Measurements from ENCODE around the gene SATL1.
A peak's percentile ranks its signal among the peaks of the same experiment; 100 is the strongest.
"Not testable (repeated sequence)": the region's sequence is repeated elsewhere in the genome, so short reads cannot be mapped to it uniquely, and the experiment has no call there.

SATL1 gene, protein sequence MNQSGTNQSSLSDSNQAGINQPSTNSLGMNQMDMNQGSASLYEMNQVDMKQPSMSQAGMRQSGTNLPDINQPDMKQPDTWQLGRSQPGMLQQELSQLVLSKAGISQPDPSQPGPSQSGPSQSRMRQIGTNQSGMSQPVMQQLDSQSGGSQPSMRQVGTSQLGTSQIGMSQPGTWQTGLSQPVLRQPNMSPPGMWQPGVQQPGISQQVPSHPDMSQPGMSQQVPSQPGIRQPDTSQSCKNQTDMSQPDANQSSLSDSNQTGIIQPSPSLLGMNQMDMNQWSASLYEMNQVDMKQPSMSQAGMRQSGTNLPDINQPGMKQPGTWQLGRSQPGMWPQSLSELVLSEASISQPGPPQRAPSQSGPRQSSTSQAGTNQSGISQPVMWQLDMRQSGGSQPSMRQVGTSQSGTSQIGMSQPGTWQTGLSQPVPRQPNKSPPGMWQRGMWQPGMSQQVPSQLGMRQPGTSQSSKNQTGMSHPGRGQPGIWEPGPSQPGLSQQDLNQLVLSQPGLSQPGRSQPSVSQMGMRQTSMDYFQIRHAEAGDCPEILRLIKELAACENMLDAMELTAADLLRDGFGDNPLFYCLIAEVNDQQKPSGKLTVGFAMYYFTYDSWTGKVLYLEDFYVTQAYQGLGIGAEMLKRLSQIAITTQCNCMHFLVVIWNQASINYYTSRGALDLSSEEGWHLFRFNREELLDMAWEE

DNA sequence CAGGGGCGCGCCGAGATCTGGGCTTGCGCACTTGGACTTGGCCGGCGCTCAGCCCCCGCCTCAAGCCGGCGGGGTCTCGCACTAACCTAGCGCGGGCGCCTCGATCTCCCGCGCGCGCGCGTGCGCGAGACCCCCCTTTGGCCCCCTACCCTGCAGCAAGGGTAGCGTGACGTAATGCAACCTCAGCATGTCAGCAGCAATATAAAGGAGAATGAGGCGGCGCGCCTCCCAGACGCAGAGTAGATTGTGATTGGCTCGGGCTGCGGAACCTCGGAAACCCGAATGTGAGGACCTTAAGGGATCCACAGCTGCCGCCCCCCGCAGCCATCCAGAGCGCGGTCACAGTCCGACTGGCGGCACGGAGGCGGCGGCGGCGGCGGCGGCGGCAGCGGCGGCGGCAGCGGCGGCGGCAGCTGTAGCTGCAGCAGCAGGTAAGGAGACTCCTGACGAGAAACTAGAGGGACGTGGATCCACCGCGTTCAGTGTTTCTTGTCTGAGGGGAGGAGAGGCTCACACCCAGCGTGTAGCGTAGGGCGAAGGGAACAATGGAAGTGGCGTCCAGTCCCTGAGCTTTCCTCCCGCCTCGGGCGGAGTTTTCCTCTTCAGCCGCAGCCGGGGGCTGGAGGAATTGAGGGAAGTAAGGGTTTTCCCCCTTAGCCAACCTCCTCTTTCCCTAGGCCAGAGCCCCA is at the start of gene SATL1, which contains the start of gene ZNF711:
Gene SATL1 (minus strand): TSS at position 19 of the 689 bp plus-strand sequence. CDS start 134,811 bp downstream, outside the sequence.
Gene ZNF711 (plus strand): TSS at position 231 of the 689 bp plus-strand sequence. CDS start 3,582 bp downstream, outside the sequence.
- DNase-seq = peak; percentile 88

DNA sequence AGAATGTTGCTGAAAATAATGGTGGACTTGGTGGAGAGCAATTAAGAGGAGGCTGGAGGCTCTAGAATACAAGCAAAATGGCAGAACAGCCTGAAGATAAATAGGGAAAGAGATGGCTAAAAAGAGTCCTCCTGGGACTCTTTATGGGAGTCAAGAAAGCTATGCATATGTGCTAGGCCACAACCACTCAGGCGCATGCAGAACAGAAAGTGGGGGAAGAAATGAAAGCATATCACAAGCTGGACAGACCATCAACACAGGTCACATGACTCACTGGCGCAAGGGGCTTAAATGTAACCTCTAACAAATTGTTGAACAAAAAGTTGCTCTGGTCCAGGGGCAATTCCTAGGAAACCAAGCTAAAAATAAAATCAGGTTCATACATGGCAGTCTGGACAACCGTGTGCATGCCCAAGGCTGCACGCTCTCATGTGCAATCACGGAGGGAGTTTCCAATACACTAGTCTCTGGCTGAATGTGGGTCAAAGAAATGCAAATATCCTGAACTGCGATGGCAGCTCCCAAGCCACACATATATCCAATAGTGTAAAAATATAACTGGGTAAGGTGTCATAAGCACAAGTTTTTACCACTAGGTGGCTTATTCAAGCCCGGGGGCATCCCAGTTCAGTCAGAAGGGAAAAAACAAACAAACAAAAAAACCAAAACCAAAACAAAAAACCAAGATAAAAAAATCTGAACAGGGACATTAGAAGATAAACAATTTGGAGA is 45.6 kb upstream of the SATL1 start:
- no peak for DNase-seq

DNA sequence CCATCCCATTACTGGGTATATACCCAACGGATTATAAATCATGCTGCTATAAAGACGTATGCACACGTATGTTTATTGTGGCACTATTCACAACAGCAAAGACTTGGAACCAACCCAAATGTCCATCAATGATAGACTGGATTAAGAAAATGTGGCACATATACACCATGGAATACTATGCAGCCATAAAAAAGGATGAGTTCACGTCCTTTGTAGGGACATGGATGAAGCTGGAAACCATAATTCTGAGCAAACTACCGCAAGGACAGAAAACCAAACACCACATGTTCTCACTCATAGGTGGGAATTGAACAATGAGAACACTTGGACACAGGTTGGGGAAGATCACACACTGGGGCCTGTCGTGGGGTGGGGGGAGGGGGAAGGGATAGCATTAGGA is 41.7 kb upstream of the SATL1 start:
- not testable (repeated sequence) for DNase-seq

DNA sequence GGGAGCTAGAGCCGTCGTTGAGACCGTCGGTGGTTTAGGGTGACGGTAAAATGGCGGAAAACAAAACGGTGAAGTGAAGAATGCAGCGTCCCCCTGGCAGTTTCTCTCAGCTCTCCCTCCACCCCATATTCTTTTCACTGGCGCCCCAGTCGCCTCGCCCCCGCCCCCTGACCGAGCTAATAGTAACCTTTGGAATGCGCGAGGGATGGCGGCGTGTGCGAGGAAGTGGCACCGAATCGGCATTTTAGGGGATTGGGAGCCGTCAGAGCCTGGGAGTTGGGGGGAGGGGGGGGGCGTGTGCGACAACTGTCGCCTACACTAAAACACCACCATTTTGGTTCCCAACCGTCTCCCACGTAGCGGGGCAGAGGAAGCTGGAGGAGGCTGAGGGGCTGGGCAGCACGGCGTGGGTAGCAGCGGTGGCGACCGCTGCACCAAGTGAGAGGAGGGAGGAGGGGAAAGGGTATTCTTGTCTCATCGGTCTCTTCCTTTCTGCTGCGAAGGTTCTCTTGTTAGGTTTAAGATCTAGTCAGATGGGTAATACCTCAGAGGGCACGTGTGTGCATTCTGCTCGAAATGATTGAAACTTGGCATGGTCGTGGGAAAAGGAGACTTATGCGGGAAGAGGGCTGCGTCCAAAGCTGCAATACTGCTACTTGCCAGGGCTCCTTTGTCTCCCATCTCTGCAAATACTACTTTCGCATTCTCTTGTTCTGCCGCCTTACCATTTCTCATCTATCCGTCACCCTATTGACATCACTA is 1.1 kb upstream of the SATL1 start:
- peak; percentile 40 for DNase-seq

DNA sequence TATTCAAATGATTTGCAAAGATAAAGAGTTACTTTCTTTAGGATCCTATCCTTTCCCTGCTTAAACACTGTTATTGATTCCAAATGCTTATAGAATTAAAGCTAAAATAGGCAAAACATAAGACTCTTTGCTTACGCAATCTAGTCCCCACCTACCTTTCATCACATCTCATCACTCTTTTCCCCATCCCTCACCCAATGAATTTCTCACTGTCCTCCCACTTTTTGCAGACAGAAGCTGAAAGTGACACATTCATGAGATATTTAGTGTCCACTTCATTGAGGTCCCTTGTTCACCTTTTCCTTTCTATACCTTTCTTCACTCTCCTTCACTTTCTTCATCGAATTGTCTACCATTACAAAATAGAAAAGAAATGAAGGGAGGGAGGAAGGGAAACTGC is 424 bp downstream of the SATL1 start:
- DNase-seq = no peak

DNA sequence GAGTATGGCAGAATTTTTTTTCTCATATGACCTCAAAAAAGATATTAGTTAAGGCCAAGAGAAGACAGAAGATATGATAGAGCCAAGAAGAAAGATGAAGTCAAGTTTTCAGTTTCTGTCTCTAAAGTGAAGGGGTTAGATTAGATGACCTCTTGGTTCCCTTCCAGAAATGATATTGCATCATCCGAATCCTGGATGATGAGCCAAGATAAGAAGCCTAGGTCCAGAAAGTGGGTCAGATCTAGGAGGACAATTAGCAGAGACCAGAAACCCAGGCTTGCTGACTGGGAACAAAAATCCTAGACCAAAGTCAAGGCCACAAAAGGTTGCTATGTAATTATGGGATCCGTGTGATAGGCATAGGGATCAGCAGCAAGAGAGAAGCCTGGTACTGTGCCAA is 20.2 kb downstream of the SATL1 start:
- DNase-seq = no peak

DNA sequence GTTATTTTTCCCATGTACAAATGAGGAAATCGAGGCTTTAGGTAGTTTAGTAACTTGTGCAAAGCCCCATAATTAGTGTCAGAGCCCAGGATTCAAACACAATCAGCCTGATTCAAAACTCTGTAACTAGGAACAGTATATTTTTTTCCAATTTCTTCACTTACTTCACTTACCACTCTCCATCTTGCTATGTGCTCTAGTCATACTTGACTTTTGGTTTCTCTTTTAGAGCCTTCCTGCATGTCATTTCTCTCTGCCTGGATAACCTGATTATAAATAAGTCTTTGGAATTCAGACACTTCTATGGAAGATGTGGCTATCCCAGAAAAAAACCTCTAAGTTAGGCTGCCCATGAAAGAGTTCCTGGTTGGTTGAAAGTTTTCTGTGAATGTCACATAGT is 22.2 kb downstream of the SATL1 start:
- no peak for DNase-seq

DNA sequence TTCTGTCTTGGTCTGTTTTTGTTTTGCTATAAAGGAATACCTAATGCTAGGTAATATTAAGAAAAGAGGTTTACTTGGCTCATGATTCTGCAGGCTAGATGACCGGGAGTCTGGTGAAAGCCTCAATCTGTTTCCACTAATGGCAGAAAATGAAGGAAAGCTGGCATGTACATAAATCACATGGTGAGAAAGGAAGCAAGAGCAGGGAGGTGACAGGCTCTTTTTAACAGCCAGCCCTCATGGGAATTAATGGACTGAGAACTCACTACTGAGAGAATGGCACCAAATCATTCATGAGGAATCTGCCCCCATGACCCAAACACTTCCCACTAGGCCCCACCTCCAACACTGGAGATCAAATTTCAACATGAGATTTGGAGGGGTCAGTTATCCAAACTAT is 27.6 kb downstream of the SATL1 start:
- DNase-seq = no peak

DNA sequence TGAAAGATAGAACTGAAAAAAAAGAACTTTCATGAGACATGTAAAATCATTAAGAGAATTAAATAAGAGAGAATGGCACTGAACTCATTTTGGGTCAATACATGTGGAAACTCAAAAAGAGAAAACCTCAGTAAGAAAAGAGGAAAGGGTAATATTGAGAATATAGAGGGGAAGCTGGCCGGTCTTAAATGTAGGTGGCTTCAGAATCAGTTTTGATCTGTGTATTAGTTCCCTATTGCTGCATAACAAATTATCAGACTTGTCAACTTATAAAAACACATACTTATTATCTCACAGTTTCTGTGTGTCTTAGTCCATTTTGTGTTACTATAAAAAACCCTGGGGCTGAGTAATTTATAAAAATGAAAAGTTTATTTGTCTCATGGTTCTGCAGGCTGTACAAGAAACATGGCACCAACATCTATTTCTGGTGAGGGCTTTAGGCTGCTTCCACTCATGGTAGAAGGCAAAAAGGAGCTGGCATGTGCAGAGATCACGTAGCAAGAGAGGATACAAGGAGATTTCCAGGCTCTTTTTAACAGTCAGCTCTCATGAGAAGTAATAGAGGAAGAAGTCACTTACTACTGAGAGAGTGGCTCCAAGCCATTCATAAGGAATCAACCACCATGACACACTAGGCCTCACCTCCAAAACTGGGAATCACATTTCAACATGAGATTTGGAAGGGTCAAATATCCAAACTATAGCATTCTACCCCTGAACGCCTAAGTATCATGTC is 29.6 kb downstream of the SATL1 start:
- DNase-seq = no peak

DNA sequence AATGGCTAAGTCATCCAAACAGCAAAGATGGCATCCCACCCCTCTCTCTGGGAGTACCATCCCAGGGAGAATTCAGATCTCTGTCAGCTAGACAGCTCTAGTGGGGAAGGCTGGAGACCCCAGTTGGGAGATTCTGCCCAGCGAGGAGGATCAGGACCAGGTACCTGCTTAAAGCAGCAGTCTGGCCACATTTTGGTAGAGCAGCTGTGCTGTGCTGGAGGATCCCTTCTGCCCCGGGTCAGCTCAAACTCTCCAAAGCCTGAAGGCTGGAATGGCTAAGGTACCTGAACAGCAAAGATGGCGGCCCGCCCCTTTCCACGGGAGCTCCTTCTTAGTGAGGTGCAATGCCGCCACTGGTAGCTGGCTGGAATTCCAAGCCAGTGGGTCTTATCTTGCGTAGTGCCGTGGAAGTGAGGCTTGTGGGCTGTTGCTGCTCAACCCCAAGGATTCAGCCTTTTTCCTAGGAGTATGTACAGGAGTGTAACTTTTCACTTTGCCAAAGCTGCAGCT is 40.1 kb downstream of the SATL1 start:
- DNase-seq = no peak

DNA sequence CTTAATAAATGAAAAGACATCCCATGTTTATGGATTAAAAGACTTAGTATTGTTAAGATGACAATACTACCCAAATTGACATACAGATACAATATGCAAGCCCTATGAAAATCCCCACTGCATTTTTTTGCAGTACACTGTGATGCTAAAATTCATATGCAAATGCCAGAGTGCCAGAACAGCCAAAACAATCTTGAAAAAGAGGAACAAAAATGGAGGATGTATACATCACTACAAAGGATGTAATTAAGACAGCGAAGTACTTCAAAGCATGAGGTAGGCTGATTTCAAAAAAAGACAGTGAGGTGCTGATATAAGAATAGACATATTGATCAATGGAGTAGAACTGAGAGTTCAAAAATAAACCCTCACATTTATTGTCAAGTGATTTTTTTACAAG is 47.3 kb downstream of the SATL1 start:
- DNase-seq = no peak

DNA sequence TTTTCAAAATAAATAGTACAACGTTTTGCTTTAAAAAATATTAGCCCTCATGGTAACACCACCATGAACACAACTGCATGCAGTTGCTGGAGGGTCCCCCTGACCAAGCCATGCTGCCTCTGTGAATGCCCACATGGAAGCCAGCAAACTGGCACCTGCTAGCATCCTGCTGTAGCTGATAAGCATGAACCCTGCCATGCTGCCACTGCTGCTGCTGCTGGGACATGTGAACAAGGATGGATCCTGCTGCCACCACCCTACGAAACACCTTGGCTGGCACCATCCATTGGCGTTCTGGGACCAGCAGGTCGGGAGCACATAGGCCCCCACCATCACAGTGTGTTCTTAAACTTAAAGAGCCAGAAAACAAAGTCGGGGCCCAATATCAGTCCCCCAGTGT is 83.9 kb downstream of the SATL1 start:
- DNase-seq = no peak

DNA sequence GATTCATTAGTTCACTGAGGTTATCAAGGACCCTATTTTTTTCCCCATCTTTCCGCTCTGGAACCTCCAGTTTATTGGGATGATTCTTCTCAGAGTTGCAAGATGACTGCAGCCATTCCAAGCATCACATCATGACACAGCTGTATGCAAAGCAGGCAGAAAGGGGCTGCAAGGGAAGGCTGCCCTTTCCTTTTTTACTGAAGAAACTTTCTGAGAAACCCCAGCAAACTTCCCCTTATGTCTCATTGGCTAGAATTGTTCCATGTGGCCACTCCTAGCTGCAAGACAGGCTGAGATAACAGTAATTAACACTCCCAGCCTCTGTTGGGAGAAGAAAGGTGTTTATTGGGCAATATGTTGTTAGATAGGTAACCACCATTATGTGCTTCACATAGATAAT is 102.6 kb downstream of the SATL1 start:
- DNase-seq = no peak

DNA sequence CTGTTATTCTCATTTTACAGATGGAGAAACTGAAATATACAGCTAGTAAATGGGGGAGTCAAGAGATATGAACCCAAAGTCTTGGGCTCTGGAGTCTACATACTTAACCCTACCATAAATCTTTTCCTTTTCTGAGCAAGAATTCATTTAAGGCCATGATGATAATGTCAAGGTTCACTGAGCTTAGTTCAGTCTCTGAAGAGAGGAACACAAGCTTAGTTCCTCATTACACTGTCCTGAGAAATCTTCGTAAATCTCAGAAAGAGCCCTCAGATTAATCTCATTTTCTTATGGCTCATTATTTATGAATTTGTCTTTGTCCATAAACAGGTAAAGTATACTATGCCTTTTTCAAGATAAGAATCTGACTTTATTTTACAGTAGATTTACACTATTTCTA is 104.2 kb downstream of the SATL1 start:
- DNase-seq = no peak

DNA sequence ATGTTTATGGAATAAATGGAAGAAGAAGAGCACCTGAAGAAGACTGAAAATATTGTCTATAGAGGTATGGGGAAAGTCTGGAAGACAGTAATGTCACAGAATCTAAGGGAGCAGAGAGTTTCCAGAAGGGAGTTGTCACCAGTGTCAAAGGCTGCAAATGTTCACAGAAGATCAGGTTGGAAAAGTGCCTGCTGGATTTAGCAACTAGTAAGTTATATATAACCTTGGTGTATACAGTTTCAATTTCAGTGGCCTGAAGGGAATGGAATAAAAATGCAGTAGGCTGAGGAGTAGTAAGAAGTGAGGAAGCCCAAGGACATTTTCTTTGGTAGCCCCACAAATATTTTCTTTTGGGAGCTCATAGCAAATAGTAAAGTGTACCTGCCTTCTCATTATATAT is 107.2 kb downstream of the SATL1 start:
- no peak for DNase-seq

DNA sequence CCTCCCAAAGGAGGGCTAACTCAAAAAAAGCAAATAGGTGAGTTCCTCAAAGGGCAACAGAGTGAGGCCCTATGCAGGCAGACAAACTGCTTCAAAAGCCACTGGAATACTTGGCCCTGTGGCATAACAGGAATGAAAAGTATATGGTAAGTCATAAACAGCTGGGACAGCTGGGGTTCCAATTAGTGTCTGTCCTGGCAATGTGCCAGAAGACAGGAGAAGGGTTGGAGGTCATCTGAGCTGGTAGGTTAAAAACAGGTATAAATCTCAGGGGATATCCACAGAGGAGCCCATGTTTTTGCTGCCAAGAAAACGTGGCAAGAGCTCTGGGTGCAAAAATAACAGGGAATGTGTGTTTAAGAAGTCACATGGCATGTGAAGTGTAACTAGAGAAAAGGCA is 128.3 kb downstream of the SATL1 start:
- DNase-seq = no peak

DNA sequence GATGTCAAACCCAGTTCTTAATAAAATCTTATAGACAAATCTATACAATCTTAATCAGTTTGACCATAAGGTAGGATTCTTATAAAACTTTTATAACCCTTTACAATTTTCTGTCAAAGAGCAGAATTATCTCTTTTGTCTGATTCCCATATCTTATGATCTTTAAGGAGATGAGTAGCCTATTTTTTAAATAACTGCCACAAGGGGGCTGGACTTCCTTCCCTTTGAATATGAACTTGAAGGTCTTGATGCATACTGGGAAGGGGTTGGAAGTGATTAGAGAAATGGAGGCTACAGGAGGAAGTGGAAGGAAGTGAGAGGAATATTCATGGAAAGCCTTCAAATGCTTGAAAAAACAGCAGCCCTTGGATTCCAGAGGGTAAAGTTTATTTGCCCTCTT is 128.8 kb downstream of the SATL1 start:
- no peak for DNase-seq

DNA sequence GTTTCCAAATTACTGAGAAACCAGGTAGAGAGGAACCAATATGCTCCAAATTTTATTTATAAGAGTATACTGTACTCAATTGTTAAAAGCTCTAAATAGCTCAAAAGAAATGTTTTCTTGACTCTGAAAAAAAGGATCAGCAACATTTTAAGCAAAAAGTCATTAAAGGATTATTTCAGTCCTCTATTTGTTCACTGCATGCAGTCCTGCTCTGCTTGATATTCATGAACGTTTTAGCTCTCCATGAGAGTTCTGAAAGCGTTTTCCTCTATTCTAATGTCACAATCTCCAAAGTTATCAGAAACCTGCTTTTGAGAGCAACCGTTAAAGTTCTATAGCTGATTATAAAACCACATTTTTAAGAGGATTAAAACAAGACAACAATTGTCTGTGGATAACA is 129.4 kb downstream of the SATL1 start:
- DNase-seq = no peak

DNA sequence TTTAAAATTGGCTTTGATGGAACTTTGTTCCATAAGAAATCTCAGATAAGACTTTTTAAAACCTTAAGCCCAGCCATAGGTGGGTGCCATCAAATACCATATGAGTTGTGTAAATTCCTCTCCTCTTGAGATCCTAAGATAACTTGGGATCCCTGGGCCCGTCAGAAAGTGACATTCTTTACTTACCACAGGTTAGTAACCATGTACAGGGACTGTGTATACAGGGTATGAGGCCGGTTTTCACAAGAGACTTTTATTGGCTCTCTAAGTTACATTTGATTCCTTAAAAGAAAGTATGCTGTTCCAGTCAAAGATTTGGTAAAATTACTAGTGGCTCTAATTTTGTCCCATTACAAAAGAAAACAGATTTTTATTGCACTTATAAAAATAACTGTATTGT is 129.8 kb downstream of the SATL1 start:
- DNase-seq = no peak

DNA sequence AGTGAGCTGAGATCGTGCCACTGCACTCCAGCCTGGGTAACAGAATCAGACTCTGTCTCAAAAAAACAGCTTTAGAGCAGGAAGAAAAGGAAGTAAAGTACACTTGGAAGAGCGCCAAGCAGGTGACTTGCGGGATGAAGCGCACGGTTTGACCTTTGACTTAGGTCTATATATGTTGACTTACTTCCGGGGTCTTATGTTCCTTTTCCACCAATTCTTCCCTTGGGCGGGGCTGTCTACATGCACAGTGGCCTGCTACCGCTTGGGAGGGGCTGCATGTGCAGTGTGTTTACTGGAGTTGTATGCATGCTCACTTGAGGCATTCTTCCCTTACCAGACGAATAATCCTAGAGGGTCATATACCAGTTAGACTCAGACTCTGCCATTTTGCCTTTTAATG is 131.3 kb downstream of the SATL1 start:
- no peak for DNase-seq

DNA sequence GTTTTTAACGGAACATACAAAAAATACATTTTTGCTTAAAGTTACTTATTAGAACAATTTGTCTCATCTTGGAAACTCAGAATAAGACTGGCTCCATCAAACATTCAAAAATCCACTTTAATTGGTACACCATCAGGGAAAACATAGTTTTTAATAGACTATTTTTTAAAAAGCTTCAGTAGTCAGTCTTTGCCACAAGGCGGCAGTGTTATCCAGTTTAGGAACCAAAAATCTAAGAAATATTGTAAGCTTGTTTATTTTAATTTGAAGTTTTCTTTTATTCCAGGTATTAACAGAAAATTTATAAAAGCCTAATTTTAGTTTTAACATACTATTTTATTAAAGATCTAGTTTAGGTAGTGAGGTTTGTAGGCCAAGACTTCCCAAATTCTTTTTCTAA is 132.2 kb downstream of the SATL1 start:
- DNase-seq = no peak

Measured in left hindlimb (tissue), 1 donor.